Smooth muscle cell (in vitro differentiated cells): Measurements from ENCODE around the gene CISD3. TPM values are rescaled to one million over a fixed set of nuclear protein-coding genes. Genes with fewer than 3 reads are reported as not detected.

Experiments used
- DNase-seq: peaks from one replicate; lab custom pipeline; 2025; ENCODE audit not compliant: unreplicated experiment; lab: John Stamatoyannopoulos, UW
- H2AFZ ChIP-seq: fragments of 200-600 bp; sonication (generic); 2 replicates; pipeline ENCODE4 v1.6.0; 2016; ENCODE audit warnings: antibody characterized with exemption, low read depth, mild to moderate bottlenecking
- H3F3A ChIP-seq: fragments of 200-600 bp; sonication (generic); 2 replicates; pipeline ENCODE4 v1.6.0; 2017; ENCODE audit warnings: antibody characterized with exemption, low read depth
- H3K27ac ChIP-seq: fragments of 200-600 bp; sonication (generic); 2 replicates; pipeline ENCODE4 v1.5.1; 2016; ENCODE audit warnings: low read depth, mild to moderate bottlenecking
- H3K27me3 ChIP-seq: fragments of 200-600 bp; sonication (generic); 2 replicates; pipeline ENCODE4 v1.6.1; 2016; ENCODE audit warnings: low read depth, mild to moderate bottlenecking
- H3K36me3 ChIP-seq: fragments of 200-600 bp; sonication (generic); 2 replicates; pipeline ENCODE4 v1.5.1; 2016; ENCODE audit warnings: low read depth
- H3K4me1 ChIP-seq: fragments of 200-600 bp; sonication (generic); 2 replicates; pipeline ENCODE4 v1.5.1; 2016; ENCODE audit warnings: low read depth
- H3K4me2 ChIP-seq: fragments of 200-600 bp; sonication (generic); 2 replicates; pipeline ENCODE4 v1.6.0; 2016; ENCODE audit warnings: mild to moderate bottlenecking
- H3K4me3 ChIP-seq: fragments of 200-600 bp; sonication (generic); 2 replicates; pipeline ENCODE4 v1.5.1; 2016; ENCODE audit warnings: mild to moderate bottlenecking
- H3K79me2 ChIP-seq: fragments of 200-600 bp; sonication (generic); 2 replicates; pipeline ENCODE4 v1.6.0; 2016; ENCODE audit warnings: low read depth, mild to moderate bottlenecking
- H3K9ac ChIP-seq: fragments of 200-600 bp; sonication (generic); 2 replicates; pipeline ENCODE4 v1.6.0; 2016; ENCODE audit warnings: low read depth
- H3K9me3 ChIP-seq: fragments of 200-600 bp; sonication (generic); replicated peaks from 2 replicates; pipeline ENCODE4 v1.5.1; 2016; ENCODE audit warnings: low read depth
- H4K20me1 ChIP-seq: fragments of 200-600 bp; sonication (generic); 2 replicates; pipeline ENCODE4 v1.6.0; 2016; ENCODE audit warnings: low read depth
- CTCF ChIP-seq: fragments of 200-600 bp; sonication (generic); IDR thresholded peaks from 2 replicates; pipeline ENCODE4 v1.5.1; 2017; ENCODE audit warnings: borderline replicate concordance, mild to moderate bottlenecking, antibody characterized with exemption; ENCODE audit not compliant: insufficient read depth, poor library complexity, severe bottlenecking
- WGBS: methylation state at CpG from one replicate; pipeline ENCODE4 v1.1.7; 2016; ENCODE audit warnings: low lambda C conversion rate; 5-methylcytosine and 5-hydroxymethylcytosine counted together
- polyA plus RNA-seq: library from polyadenylated mRNA; unstranded; fragments of >200 nt; fragmentation: Nextera tagmentation; extraction: Ambion mirVana; gene quantifications from 2 replicates; pipeline ENCODE4 v1.2.1, GENCODE V29; 2016
- total RNA-seq: library from RNA; depleted of rRNA; stranded (reverse); fragments of >200 nt; gene quantifications from 2 replicates; pipeline ENCODE4 v1.2.3, GENCODE V29; 2014

Gene CISD3
- total and polyA plus RNA-seq, 2 experiments from 2014 or later: 1.3 to 15.1 TPM

GRCh38 chr17:38713456-38714075 is 16.6 kb upstream of the CISD3 start:
- no peak for DNase-seq
- no peaks in the 10 kb centered on the region for H3K9me3 ChIP-seq
- no peaks in the 10 kb centered on the region for H3K4me1 ChIP-seq
- no peaks in the 10 kb centered on the region for H3K27me3 ChIP-seq
- no peak overlapping the region for H3K4me2 ChIP-seq
- 91% methylated on average over 11 of the region's 11 CpGs for WGBS
- TF ChIP-seq CTCF: no peak
- H3K9ac ChIP-seq: no peak overlapping the region
- no peaks in the 10 kb centered on the region for H3K79me2 ChIP-seq
- H3F3A ChIP-seq: no peaks in the 10 kb centered on the region
- H4K20me1 ChIP-seq: no peaks in the 10 kb centered on the region
- H3K36me3 ChIP-seq: no peaks in the 10 kb centered on the region
- H3K27ac ChIP-seq: no peak overlapping the region
- no peak overlapping the region for H3K4me3 ChIP-seq
- no peak overlapping the region for H2AFZ ChIP-seq

GRCh38 chr17:38715216-38715943 is 14.8 kb upstream of the CISD3 start:
- TF ChIP-seq CTCF: no peak
- 85% methylated on average over 9 of the region's 9 CpGs for whole genome bisulfite sequencing
- DNase-seq: no peak
- Histone ChIP-seq H3K27me3 (no peaks in the 10 kb centered on the region), H3K4me2 (no peak overlapping the region), H3K9me3 (no peaks in the 10 kb centered on the region), H3F3A (no peaks in the 10 kb centered on the region), H2AFZ (no peak overlapping the region), H3K4me3 (no peak overlapping the region), H3K4me1 (peaks cover 11% of the 10 kb centered on the region), H3K9ac (no peak overlapping the region), H3K27ac (no peak overlapping the region), H4K20me1 (no peaks in the 10 kb centered on the region), H3K36me3 (no peaks in the 10 kb centered on the region), H3K79me2 (no peaks in the 10 kb centered on the region)

GRCh38 chr17:38716368-38717005 is 13.7 kb upstream of the CISD3 start:
- Histone ChIP-seq H3K79me2 (no peaks in the 10 kb centered on the region), H3K9me3 (no peaks in the 10 kb centered on the region), H3K27ac (no peak overlapping the region), H2AFZ (no peak overlapping the region), H3K36me3 (no peaks in the 10 kb centered on the region), H3F3A (no peaks in the 10 kb centered on the region), H3K27me3 (no peaks in the 10 kb centered on the region), H3K9ac (no peak overlapping the region), H3K4me3 (no peak overlapping the region), H3K4me1 (peaks cover 11% of the 10 kb centered on the region), H4K20me1 (no peaks in the 10 kb centered on the region), H3K4me2 (no peak overlapping the region)
- DNase-seq: no peak
- TF ChIP-seq CTCF: no peak
- 97% methylated on average over 17 of the region's 18 CpGs for WGBS
